ENCODE data around the gene EPS8L2. TPM values are rescaled to one million over a fixed set of nuclear protein-coding genes. Genes with fewer than 3 reads are reported as not detected.
A peak's percentile ranks its signal among the peaks of the same experiment; 100 is the strongest.

EPS8L2 gene
- polyA plus RNA-seq, 1 donor: 260 TPM

DNA sequence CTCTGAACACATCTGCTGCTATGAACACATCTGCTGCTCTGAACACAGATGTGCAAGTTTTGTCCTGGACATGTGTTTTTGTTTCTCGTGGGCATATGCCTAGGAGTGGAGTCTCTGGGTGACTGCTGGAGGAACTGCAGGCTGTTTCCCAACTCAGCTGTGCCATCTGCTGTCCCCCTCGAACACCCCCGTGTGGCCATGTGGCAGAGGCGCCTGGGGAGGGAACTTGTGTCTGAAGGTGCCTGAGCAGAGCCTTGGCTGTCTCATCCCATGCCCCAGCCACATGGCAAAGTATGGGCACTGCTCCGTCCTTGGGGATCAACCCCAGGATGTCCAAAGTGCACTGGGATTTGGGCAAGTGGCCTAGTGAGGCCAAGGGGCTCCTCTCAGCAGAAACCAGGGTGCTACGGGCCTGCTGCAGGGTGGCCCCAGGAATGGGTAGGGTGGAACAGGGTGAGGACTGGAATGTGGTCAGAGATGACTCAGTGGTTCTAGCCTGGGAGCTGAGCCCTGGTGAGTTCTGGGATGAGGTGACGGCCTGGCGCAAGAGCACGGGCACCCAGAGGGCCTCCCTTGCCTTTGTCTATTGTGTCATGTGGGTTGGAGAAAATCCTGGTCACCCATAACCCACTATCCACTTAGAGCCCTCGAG lies 56.5 kb downstream of the EPS8L2 start:
- Histone ChIP-seq H3K27ac (ENCODE audit: low read length) (no peak overlapping the region), H3K9me3 (ENCODE audit: control insufficient read depth, low read depth, low read length) (no peaks in the 10 kb centered on the region), H3K4me1 (ENCODE audit: control insufficient read depth, insufficient read depth, low read length) (peaks cover 14% of the 10 kb centered on the region), H3K4me3 (ENCODE audit: low read length) (no peak overlapping the region), H3K27me3 (ENCODE audit: control insufficient read depth, insufficient read depth, low read length) (no peaks in the 10 kb centered on the region), H3K36me3 (ENCODE audit: control insufficient read depth, insufficient read depth, low read length) (peaks cover 81% of the 10 kb centered on the region)
- WGBS (ENCODE audit: insufficient coverage, low lambda C conversion rate): no CpG with 5 or more reads among the region's 10 CpGs
- peak in 1 of 2 donors; percentile 44 for DNase-seq

DNA sequence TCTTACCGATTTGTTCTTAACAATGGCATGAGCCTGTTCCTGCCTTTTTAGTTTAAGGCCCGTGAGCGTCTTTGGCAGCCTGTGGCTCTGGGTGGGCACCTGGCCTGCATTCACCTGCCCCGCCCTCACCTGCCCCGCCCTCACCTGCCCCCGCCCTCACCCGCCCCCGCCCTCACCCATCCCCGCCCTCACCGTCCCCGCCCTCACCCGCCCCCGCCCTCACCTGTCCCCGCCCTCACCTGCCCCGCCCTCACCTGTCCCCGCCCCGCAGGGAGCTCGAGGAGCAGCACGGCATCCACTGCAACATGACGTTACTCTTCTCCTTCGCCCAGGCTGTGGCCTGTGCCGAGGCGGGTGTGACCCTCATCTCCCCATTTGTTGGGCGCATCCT lies 57.0 kb downstream of the EPS8L2 start:
- H3K27ac ChIP-seq (ENCODE audit: low read length): no peak overlapping the region
- peaks cover 78% of the 10 kb centered on the region for H3K36me3 ChIP-seq (ENCODE audit: control insufficient read depth, insufficient read depth, low read length)
- no peaks in the 10 kb centered on the region for H3K9me3 ChIP-seq (ENCODE audit: control insufficient read depth, low read depth, low read length)
- peak in 1 of 2 donors; percentile 53 for DNase-seq
- H3K4me1 ChIP-seq (ENCODE audit: control insufficient read depth, insufficient read depth, low read length): peaks cover 14% of the 10 kb centered on the region
- no CpG with 5 or more reads among the region's 24 CpGs for WGBS (ENCODE audit: insufficient coverage, low lambda C conversion rate)
- H3K4me3 ChIP-seq (ENCODE audit: low read length): no peak overlapping the region
- no peaks in the 10 kb centered on the region for H3K27me3 ChIP-seq (ENCODE audit: control insufficient read depth, insufficient read depth, low read length)

DNA sequence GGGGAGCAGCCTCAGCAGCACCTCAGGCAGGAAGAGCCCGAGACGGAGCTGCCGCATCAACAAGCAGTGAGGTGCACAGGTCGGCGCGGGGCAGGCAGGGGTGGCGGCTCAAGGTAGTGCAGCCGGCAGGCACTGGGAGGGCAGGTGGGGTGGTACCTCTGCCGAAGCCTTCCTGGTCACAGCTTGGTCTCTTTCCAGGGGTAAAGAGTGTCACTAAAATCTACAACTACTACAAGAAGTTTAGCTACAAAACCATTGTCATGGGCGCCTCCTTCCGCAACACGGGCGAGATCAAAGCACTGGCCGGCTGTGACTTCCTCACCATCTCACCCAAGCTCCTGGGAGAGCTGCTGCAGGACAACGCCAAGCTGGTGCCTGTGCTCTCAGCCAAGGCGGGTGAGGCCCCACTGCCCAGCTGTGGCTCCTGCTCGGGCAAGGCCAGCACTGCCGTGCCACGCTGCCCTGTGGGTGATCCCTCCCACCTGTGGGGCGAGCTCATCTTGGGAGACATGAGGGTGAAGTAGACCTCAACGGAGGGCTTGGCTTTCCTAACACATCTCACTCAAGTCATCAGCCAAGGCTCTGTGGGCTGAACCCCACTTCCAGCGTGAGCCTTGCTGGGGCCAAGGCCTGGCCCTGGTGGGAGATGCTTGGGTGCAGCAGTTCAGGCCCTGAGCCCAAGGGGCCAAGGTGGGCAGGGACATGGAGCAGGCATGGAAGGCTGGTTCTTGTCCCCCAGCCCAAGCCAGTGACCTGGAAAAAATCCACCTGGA lies 57.7 kb downstream of the EPS8L2 start:
- Histone ChIP-seq H3K4me1 (ENCODE audit: control insufficient read depth, insufficient read depth, low read length) (peaks cover 14% of the 10 kb centered on the region), H3K4me3 (ENCODE audit: low read length) (no peak overlapping the region), H3K9me3 (ENCODE audit: control insufficient read depth, low read depth, low read length) (no peaks in the 10 kb centered on the region), H3K27ac (ENCODE audit: low read length) (no peak overlapping the region), H3K27me3 (ENCODE audit: control insufficient read depth, insufficient read depth, low read length) (no peaks in the 10 kb centered on the region), H3K36me3 (ENCODE audit: control insufficient read depth, insufficient read depth, low read length) (peaks cover 77% of the 10 kb centered on the region)
- DNase-seq: no peak
- no CpG with 5 or more reads among the region's 22 CpGs for WGBS (ENCODE audit: insufficient coverage, low lambda C conversion rate)

DNA sequence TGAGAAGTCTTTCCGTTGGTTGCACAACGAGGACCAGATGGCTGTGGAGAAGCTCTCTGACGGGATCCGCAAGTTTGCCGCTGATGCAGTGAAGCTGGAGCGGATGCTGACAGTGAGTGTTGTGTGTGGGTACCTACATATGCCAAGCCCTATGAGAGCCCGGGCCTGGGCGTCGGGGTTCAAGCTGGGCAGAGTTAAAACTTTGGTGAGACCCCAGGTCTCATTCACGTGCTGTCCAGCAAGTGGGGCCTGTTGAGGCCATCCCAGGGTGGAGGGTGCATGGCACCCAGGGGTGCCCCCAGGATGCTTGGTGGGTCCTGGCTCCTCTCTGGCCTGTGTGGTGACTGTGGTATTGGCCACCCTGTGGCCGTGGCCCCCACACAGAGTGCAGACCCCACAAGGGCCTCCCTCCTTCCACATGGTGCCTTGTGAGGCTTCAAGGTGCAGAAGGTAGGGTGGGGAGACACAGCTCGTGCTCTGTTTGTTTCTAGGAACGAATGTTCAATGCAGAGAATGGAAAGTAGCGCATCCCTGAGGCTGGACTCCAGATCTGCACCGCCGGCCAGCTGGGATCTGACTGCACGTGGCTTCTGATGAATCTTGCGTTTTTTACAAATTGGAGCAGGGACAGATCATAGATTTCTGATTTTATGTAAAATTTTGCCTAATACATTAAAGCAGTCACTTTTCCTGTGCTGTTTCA lies 58.4 kb downstream of the EPS8L2 start:
- H3K36me3 ChIP-seq (ENCODE audit: control insufficient read depth, insufficient read depth, low read length): peaks cover 74% of the 10 kb centered on the region
- H3K27me3 ChIP-seq (ENCODE audit: control insufficient read depth, insufficient read depth, low read length): no peaks in the 10 kb centered on the region
- WGBS (ENCODE audit: insufficient coverage, low lambda C conversion rate): no CpG with 5 or more reads among the region's 18 CpGs
- H3K27ac ChIP-seq (ENCODE audit: low read length): no peak overlapping the region
- no peak for DNase-seq
- no peak overlapping the region for H3K4me3 ChIP-seq (ENCODE audit: low read length)
- peaks cover 14% of the 10 kb centered on the region for H3K4me1 ChIP-seq (ENCODE audit: control insufficient read depth, insufficient read depth, low read length)
- H3K9me3 ChIP-seq (ENCODE audit: control insufficient read depth, low read depth, low read length): no peaks in the 10 kb centered on the region

DNA sequence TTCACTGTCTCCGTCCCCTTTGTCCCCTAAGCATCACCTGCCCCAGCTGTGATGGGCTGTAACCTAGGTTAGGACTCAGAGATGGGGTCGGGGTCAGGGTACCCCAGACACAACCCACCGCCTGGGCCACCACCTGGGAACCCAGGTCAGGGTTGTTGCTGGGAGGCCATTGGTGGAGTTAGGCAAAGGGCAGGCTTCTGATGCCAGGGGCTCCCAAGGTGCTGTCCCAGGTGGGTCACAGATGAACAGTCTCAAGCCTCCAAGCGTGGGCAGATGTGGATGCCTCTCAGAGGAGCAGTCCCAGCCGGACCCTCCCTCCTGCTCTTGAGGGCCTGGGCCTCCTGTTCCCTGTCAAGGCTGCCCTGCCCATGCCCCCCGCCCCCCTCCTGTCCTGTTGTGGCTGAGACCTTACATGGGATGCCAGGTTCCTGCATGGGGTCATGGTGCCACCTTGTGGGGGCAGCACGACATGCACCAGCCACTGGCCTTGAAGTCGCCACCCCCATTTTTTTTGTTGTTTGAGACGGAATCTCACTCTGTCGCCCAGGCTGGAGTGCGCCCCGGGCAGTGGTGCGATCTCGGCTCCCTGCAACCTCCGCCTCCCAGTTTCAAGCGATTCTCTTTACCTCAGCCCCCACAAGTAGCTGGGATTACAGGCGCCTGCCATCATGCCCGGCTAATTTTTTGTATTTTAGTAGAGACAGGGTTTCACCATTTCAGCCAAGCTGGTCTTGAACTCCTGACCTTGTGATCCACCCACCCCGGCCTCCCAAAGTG lies 59.2 kb downstream of the EPS8L2 start:
- DNase-seq: peak in 1 of 2 donors; percentile 41
- no peak overlapping the region for H3K27ac ChIP-seq (ENCODE audit: low read length)
- 63% methylated on average over 5 of the region's 19 CpGs for WGBS (ENCODE audit: insufficient coverage, low lambda C conversion rate)
- H3K9me3 ChIP-seq (ENCODE audit: control insufficient read depth, low read depth, low read length): no peaks in the 10 kb centered on the region
- H3K4me1 ChIP-seq (ENCODE audit: control insufficient read depth, insufficient read depth, low read length): peaks cover 14% of the 10 kb centered on the region
- no peaks in the 10 kb centered on the region for H3K27me3 ChIP-seq (ENCODE audit: control insufficient read depth, insufficient read depth, low read length)
- peaks cover 72% of the 10 kb centered on the region for H3K36me3 ChIP-seq (ENCODE audit: control insufficient read depth, insufficient read depth, low read length)
- no peak overlapping the region for H3K4me3 ChIP-seq (ENCODE audit: low read length)

DNA sequence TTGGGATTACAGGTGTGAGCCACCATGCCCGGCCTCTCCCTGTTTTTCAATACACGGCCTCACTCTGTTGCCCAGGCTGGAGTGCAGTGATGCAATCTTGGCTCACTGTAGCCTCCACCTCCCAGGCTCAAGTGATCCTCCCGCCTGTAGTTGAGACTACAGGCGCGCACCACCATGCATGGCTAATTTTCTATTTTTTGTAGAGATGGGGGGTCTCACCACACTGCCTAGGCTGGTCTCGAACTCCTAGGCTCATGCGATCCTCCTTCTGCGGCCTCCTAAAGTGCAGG lies 59.7 kb downstream of the EPS8L2 start:
- Histone ChIP-seq H3K4me3 (ENCODE audit: low read length) (no peak overlapping the region), H3K27ac (ENCODE audit: low read length) (no peak overlapping the region), H3K36me3 (ENCODE audit: control insufficient read depth, insufficient read depth, low read length) (peaks cover 72% of the 10 kb centered on the region), H3K9me3 (ENCODE audit: control insufficient read depth, low read depth, low read length) (no peaks in the 10 kb centered on the region), H3K27me3 (ENCODE audit: control insufficient read depth, insufficient read depth, low read length) (no peaks in the 10 kb centered on the region), H3K4me1 (ENCODE audit: control insufficient read depth, insufficient read depth, low read length) (peaks cover 14% of the 10 kb centered on the region)
- no CpG with 5 or more reads among the region's 8 CpGs for WGBS (ENCODE audit: insufficient coverage, low lambda C conversion rate)
- no peak for DNase-seq

DNA sequence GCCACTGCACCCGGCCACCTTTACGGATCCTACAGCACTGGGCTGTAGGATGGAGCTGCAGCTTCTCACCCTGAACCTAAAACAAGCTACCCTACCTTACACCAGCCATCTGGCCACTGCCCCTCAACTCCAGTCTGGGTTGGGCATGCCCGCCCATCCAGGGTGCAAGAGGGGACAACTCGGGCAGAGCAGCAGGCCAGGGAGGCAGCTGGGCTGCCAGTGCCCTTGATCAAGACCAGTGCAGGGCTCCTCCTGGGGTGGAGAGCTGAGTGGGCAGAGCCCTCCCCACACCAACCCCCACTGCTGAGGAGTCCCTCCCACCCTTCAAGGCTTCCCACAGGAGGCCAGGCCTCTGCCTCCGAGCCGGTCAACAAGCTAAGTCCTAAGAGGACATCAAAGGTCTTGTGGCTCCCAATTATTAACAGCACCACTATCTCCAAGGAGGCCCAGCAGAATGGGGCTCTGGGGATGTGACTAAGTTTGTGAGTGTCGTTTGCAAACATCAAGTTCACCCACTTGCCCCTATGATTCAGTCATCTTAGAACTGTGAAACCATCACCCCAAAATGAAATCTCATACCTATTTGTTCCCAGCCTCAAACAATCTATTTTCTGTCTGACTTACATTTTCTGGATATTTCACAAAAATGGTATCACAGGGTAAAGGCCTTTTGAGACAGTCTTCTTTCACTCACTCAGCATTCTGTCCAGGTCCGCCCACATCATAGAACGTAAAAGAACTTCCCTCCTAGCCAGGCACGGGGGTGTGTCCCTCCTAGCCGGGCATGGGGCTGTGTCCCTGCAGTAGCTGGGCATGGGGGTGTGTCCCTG lies 60.3 kb downstream of the EPS8L2 start:
- Histone ChIP-seq H3K27ac (ENCODE audit: low read length) (no peak overlapping the region), H3K36me3 (ENCODE audit: control insufficient read depth, insufficient read depth, low read length) (peaks cover 73% of the 10 kb centered on the region), H3K4me1 (ENCODE audit: control insufficient read depth, insufficient read depth, low read length) (peaks cover 14% of the 10 kb centered on the region), H3K27me3 (ENCODE audit: control insufficient read depth, insufficient read depth, low read length) (no peaks in the 10 kb centered on the region), H3K9me3 (ENCODE audit: control insufficient read depth, low read depth, low read length) (no peaks in the 10 kb centered on the region), H3K4me3 (ENCODE audit: low read length) (no peak overlapping the region)
- WGBS (ENCODE audit: insufficient coverage, low lambda C conversion rate): no CpG with 5 or more reads among the region's 11 CpGs
- DNase-seq: no peak

DNA sequence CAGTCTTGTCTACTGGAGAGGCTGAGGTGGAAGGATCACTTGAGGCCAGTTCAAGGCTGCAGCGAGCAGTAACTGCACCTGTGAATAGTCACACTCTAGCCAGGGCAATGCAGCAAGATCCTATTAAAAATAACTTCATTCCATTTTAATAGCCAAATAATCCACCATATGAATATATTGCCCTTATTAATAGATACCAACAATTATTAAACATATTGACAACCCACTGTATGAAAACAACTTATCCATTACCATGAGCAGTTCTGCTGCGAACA lies 60.8 kb downstream of the EPS8L2 start:
- WGBS (ENCODE audit: insufficient coverage, low lambda C conversion rate): no CpG with 5 or more reads among the region's 2 CpGs
- Histone ChIP-seq H3K36me3 (ENCODE audit: control insufficient read depth, insufficient read depth, low read length) (peaks cover 74% of the 10 kb centered on the region), H3K27ac (ENCODE audit: low read length) (no peak overlapping the region), H3K4me3 (ENCODE audit: low read length) (no peak overlapping the region), H3K27me3 (ENCODE audit: control insufficient read depth, insufficient read depth, low read length) (no peaks in the 10 kb centered on the region), H3K4me1 (ENCODE audit: control insufficient read depth, insufficient read depth, low read length) (peaks cover 14% of the 10 kb centered on the region), H3K9me3 (ENCODE audit: control insufficient read depth, low read depth, low read length) (no peaks in the 10 kb centered on the region)
- no peak for DNase-seq

DNA sequence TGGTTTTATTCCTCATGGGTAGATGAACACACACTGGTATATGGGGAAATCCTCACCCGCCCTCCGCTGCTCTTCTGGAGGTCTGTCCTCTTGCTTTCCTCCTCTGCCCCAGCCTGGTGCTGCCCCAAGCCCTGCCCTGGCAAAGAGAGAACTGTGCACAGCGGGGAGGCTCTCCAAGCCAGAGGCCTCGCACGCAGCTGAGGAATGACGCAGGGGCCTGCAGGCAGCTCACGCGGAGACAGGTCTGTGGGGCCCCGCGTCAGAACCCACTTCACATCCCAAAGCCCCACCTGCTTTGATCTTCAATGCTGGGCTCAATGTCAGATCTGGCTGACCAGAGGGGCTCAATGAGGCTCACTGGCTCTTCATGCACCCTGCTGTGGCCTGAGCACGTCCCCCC lies 61.2 kb downstream of the EPS8L2 start:
- no CpG with 5 or more reads among the region's 11 CpGs for WGBS (ENCODE audit: insufficient coverage, low lambda C conversion rate)
- no peak overlapping the region for H3K27ac ChIP-seq (ENCODE audit: low read length)
- H3K4me1 ChIP-seq (ENCODE audit: control insufficient read depth, insufficient read depth, low read length): peaks cover 12% of the 10 kb centered on the region
- no peaks in the 10 kb centered on the region for H3K27me3 ChIP-seq (ENCODE audit: control insufficient read depth, insufficient read depth, low read length)
- H3K9me3 ChIP-seq (ENCODE audit: control insufficient read depth, low read depth, low read length): no peaks in the 10 kb centered on the region
- H3K36me3 ChIP-seq (ENCODE audit: control insufficient read depth, insufficient read depth, low read length): peaks cover 72% of the 10 kb centered on the region
- H3K4me3 ChIP-seq (ENCODE audit: low read length): no peak overlapping the region
- DNase-seq: no peak

Data from large intestine (tissue), 3 donors.